Stomach (tissue), 4 donors: ENCODE results near the gene BMPR1B.

Experiments used
- POLR2A ChIP-seq, 4 donors: fragments of 450-650 bp; IDR thresholded peaks; one replicate each; pipeline ENCODE4 v1.6.1; 2016; ENCODE audit warnings: antibody characterized with exemption in 4 of 4, control low read depth in 2 of 4, mild to moderate bottlenecking in 1 of 4, moderate library complexity in 1 of 4
- TF ChIP-seq, protein P1 (sequence below), 7 experiments: fragments of 450-650 bp in 4 of 7; fragments of 200-600 bp in 3 of 7; sonication (generic) in 3 of 7; IDR thresholded peaks; one replicate each; pipeline ENCODE4 v1.5.1; 2016 to 2019; ENCODE audit warnings: antibody characterized with exemption in 7 of 7, control low read depth in 2 of 7, mild to moderate bottlenecking in 1 of 7

DNA sequence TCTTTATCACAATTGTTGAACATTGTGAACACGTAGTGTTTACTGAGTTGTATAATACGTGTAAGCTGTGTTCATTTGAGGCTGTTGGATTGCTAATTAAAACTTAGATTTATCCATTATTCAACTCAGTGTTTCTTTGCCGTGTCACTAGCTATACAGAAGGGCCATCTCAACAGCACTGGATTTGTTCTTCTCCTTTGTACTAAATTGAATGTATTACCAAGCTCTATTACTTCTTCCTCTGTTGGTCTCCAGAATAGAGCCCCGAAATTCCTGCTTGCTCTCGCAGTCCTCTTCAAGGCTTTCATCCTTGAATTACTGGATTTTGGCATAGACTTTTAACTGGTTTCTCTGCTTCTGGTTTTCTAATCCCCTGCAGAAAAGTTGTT lies 182.8 kb downstream of the BMPR1B start:
- TF ChIP-seq, protein P1, sequence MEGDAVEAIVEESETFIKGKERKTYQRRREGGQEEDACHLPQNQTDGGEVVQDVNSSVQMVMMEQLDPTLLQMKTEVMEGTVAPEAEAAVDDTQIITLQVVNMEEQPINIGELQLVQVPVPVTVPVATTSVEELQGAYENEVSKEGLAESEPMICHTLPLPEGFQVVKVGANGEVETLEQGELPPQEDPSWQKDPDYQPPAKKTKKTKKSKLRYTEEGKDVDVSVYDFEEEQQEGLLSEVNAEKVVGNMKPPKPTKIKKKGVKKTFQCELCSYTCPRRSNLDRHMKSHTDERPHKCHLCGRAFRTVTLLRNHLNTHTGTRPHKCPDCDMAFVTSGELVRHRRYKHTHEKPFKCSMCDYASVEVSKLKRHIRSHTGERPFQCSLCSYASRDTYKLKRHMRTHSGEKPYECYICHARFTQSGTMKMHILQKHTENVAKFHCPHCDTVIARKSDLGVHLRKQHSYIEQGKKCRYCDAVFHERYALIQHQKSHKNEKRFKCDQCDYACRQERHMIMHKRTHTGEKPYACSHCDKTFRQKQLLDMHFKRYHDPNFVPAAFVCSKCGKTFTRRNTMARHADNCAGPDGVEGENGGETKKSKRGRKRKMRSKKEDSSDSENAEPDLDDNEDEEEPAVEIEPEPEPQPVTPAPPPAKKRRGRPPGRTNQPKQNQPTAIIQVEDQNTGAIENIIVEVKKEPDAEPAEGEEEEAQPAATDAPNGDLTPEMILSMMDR (IDR thresholded peaks at IDR 0.05), result no peak
- no peak for TF ChIP-seq POLR2A (IDR thresholded peaks at IDR 0.05)
